GM18873 (cell line): ENCODE results near the gene PRKCA.
"Not testable (repeated sequence)": the region's sequence is repeated elsewhere in the genome, so short reads cannot be mapped to it uniquely, and the experiment has no call there.

ENCODE experiments used
- ATAC-seq: cut with Tn5 transposase; IDR thresholded peaks from one replicate; pipeline ENCODE4 v1.9.1; 2021; ENCODE audit warnings: mild to moderate bottlenecking, moderate library complexity, moderate number of reproducible peaks; ENCODE audit not compliant: unreplicated experiment, low FRiP score

The PRKCA gene

DNA sequence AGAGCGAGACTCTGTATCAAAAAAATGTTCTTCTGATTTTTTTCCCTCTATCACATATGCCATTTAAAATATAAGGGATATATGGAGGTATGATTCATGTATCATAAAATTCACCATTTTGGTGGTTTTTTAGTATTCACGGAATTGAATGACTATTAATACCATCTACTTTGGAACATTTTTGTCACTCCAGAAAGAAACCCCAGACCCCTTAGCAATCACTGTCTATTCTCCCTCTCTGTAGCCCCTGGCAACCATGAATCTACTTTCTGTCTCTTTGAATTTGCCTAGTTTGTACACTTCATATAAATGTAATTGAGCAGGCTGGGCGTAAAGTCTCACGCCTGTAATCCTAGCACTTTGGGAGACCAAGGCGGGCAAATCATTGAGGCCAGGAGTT is 75.9 kb downstream of the PRKCA start:
- ATAC-seq = no peak

DNA sequence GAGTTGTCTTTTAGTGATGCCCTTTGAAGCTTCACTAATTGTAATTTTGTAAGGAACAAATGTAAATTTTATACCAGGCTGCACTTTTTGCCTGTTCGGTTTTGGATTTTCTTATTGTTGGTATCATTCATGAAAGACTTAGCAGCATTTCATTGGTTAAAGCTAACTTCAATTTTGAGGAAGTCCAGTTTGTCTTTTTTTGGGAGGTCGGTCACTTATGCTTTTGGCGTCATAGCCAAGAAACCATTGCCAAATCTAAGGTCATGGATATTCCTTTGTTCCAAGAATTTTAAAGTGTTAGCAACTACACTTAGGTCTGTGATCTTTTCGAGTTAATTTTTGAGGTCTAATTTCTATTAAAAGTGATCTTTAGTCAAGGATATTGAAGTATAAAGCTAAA is 77.1 kb downstream of the PRKCA start:
- ATAC-seq = no peak

DNA sequence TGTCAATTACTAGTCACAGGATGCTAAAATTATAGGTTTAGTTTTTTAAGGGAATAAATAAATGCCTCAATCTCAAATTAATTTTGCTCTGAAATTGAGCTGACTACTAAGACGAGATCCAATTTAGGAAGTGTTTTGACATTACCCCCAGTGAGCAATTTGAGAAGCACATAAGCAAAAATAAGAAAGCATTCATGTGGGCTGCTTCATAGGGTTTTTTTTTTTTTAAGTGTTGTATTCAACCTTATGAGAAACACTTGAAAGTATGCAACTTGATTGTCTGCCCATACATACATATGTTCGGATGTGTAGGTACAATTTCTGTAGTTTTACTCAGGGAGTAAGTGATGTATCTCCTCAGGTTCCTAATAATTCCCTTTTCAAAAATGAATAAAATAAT is 77.6 kb downstream of the PRKCA start:
- ATAC-seq = no peak

DNA sequence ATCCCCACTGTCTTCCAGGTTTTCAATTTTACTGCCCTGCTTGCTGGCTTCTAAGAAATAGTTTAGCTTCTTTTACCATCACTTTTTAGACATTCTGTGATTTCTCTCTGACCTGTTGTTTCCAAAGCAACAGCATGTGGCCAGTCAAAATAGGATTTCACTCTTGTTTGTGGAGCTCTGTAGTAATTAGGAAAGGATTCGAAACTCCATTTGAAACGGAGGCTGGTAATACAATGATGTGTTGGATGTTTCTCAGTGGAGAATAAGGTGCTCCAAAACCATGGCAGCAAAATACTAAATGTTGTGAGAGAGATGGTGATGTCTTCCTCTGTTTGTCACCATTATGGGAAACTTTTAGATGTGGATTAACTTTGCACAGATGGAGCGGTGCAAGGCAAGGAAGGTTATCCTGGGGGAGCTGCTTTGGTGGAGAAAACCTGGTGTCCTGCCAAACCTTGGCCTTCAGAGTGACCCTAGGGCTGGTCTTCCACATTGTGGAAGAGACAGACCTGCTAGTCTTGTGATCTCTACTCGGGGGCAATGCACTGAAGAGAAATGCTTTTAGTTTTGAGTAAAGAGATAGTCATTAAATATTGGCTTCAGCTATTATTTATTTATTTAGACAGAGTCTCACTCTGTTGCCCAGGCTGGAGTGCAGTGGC is 79.4 kb downstream of the PRKCA start:
- no peak for ATAC-seq

DNA sequence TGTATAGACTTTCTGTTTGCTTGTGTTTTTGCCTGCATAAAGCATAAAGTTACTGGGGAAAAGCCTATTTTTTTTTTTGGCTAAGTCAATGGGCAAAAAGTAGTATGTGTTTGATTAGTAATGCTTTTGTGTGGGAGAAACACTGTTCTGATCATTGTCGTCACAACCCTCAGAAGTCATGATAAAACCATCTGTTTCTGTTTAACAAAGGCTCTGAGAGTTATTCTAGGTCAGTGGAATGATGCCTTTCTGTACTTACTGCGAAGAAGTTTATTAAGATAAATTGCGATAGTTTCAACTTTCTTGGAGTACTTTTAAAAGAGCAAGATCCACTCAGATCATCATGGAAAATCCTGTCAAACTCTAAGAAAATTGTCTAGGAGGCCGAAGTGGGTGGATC is 80.9 kb downstream of the PRKCA start:
- no peak for ATAC-seq

DNA sequence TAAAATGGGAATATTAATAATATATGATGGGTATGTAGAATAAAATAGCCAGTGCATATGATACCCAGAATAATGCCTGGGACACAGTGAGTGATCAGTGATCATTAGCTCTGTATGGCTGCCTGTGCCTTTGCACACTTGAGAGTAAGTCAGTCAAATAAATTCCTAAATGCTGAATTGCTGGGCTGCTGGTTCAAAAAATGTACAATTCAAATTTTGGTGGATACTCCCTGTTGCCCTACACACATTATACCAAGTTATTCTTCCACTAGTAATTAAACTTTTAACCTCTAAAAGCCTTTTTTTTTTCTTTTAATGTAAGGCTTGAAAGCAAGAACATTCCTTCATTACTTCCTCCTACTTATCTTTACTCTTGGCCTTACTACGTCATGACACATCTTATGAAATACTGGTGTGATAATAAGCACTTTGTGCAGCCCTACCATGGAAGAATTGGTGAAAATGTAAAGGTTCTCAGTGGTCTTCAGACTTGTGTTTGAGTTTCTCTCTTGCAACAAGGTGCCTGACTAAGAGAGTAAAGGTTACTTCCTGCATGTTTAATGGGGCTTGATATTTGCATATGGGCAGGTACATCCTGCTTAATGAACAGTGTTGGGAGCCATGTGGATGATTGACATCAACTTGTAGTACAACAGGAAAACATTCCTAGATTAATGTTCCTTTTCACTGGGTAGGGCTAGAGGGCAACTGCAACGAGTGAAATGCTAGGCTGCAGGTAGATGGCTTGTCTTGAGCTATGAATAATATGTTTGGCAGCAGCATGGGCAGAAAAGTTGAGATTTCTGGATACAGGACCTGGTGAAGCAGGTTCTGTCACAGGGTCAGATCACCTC is 84.3 kb downstream of the PRKCA start:
- ATAC-seq = no peak

DNA sequence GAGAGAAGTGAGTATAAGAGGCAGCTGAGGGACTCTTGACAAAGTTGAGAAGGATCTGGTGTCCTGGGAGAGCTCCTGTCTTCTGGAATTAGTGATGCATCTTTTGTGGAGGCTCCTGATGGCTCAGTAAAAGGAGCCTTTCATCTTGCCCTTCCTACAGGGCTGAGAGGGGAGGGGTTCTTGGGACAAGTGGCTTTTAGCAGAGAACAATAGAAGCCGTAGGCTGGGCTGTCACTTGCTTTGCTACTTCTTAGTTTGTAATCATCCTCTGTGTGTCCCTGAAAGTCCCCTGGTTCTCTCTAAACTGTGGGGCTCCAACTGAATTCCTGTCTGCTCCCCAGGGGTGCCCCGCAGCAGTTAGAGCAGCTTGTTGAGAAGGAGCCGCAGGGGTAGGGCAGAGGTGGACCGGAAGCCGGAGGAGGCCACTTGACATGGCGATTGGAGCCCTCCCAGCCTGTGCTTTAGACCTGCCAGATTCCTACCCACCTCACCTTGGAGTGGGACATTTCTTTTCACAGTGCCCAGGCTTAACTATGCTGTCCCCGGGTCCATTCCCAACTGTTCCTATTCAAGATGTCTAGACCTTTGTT is 85.1 kb downstream of the PRKCA start:
- no peak for ATAC-seq

DNA sequence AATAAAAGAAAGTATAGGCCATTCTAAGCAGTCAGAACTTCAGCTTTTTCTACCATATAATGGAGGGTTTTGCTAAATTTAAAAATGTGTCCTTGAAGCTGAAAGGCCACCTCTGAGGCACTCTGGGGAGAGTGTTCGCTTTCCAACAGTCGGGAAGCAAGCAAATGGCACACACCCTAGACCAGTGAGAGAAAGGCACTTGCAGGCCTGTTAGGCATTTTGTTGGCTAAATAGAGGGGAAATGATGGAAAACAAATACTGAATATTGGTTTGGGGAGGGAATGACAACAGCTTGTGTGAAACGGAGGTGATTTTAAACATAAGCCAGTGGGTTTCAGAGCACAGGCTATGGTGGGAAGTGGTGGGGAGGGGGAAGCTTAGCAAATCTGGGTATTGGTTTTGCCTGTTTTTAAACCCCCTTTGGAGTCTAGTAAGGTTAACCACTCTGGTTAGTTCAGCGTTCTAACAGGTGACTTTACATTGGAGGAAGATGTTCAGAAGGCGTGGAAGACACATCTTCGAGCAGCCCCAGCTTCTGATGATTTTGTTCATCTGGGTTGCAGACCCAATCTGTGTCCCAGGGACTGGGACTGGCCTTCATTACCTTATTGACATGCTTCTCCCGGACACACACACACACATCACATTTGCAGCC is 90.5 kb downstream of the PRKCA start:
- no peak for ATAC-seq

DNA sequence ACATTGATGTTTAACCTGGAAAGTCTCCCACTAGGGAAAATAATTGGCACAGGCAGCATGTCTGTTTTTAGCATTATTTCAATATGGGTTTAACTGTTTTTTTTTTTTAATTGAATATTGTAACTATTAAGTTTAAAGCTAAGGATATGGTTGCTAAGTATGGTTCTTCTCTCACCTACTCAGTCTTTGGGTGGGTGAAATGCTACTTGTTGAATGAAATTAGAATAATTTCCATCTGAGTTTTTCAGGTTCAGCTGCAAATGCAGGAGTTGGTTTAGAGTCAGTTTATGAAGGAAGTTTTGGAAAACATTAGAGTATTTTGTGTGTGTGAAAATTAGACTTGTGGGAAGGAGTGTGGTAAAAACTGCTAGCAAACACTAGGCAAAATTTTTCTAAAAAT is 93.5 kb downstream of the PRKCA start:
- ATAC-seq = no peak

DNA sequence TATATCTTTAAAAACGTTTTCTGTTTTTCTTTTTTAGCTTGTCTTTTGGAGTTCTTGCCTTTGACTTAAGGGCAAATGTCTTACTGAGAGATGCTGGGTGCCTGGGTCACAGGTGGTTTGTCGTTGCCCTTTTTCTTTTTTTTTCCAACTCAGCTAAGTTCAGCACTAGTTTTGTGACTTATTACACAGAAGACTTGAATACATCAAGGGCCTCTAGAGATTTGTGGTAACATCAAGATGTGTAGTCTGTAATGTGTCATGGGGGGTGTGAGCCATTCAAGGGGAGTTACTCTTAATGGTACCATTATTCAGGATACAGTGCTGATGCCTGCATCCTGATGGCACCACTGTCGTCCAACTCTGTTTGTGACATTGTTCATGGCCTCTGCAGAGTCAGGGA is 95.1 kb downstream of the PRKCA start:
- no peak for ATAC-seq

DNA sequence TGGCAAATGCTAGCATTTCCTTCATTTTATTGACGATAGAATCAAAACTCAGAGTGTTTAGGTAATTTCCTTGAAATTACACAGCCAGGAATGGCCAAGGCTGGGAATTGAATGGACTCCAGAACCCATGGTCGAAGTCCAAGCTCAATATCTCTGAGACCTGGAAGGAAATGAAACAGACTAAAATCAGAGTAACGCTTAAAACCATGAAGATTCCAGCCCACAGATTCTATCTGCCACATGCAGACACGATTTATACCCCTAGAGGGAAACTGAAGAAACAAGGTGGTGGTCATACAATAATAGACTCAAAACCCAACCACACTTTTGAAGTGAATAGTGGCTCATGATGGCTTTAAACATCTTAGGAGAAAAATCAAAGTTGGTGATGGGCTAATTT is 95.6 kb downstream of the PRKCA start:
- no peak for ATAC-seq

DNA sequence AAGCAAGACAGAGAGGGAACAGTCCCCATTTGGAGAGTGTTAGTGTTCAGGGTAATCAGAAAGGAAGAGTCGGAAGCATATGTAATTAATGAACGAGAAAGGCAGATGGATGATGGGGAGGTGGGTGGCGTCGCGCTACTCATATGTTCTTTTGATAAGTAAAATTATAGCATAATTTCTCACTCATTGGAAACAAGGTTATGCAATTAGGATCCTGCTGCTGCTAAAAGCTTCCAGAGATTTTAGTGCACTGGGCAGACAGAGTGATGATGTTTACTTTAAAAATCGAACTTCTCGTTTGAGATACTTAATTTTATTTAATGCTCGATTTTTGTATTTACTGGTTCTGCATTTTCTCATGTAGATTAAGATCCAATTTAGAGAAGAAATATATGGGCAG is 96.2 kb downstream of the PRKCA start:
- ATAC-seq = no peak

DNA sequence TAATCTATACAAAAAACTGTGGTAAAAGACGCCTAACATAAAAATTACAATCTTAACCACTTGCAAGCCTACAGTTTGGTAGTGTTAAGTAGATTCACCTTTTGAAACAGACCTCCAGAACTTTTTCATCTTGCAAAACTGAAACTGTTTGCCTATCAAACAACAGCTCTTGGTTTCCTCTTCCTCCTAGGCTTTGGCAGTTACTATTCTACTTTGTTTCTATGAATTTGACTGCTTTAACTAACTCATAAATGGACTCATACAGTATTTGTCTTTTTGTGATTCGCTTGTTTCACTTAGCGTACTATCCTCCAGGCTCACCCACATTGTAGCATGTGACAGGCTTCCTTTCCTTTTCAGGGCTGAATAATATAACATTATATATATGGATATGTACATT is 97.0 kb downstream of the PRKCA start:
- ATAC-seq = no peak

DNA sequence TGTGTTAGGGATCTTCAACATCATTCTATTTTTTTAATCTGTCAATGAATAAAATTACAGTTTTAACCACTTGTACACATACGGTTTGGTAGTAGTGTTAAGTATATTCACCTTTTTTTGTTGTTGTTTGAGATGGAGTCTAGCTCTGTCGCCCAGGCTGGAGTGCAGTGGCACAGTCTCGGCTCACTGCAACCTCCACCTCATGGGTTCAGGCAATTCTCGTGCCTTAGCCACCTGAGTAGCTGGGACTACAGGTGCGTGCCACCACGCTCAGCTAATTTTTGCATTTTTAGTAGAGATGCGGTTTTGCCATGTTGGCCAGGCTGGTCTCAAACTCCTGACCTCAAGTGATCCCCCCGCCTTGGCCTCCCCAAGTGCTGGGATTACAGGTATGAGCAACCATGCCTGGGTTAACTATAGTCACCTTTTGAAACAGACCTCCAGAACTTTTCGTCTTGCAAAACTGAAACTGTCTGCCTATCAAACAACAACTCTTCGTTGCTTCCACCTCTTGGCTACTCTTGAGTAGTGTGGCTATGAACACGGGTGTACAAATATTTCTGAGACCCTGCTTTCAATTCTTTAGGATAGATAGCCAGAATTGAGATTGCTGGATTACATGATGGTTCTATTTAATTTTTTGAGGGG is 97.8 kb downstream of the PRKCA start:
- ATAC-seq = not testable (repeated sequence)

DNA sequence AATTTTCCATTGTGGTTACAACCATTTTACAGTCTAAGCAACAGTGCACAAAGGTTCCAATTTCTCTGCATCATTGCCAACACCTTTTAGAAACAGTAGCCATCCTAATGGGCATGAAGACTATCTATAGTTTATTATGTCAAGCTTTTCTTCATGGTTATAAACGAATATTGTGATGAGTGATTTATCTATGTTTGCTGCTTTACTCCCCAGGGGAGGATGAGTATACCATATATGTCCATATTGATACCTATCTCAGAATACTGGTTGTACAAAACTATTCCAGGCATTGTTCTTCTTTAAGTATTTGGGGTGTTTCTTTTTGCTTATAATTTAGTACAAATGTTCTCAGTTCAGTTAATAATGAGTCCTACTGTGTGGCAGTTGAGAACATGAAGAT is 98.3 kb downstream of the PRKCA start:
- no peak for ATAC-seq

DNA sequence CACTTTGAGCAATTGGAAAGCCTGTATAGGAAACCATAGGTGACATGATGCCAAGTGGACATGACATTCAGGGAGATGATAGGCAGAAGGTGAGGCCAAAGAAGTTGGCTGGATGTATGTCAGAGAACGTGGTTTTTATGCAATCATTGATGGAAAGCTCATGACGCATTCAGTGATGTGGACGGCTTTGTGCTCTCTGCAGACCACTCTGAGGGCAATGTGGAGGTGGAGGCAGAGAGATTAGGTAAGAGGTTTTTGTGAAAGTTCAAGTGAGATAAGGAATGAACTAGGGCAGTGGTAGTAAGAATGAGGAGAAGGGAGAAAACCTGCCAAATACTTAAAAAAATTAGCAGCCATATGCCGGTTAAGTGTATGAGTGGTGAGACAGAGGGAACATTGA is 99.0 kb downstream of the PRKCA start:
- no peak for ATAC-seq

DNA sequence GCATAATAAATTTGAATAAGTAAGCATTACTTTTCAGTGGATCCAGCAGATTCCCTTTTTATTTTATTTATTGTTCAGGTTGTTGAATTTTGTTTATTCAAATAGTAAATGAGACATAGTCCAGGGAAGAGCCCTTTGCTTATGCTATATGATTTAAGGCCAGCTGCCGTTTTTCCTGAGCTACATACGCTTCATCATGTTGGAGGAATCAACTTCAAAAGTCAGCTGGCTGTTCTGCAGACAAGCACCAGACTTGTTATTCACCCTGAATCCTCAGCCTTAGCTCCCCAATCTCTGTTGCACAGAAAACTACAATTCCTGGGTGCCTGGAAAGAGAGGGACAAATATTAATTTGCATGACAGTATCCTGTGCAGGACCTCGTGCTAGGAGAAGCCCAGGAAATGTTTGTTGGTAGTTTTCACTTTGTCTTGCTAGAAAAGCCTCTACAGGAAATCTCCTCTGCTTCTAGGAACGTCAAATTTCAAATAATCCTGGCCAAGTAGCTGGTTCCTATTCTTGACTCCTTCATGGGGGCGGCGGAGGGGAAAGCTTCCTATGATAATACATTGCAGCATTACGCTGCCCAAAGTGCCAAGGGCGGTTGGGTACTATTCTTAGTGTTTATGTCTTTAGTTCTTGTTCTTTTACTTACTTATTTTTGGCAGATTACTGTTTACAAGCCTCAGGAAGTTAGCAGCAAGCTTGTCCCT is 101.6 kb downstream of the PRKCA start:
- ATAC-seq = no peak

DNA sequence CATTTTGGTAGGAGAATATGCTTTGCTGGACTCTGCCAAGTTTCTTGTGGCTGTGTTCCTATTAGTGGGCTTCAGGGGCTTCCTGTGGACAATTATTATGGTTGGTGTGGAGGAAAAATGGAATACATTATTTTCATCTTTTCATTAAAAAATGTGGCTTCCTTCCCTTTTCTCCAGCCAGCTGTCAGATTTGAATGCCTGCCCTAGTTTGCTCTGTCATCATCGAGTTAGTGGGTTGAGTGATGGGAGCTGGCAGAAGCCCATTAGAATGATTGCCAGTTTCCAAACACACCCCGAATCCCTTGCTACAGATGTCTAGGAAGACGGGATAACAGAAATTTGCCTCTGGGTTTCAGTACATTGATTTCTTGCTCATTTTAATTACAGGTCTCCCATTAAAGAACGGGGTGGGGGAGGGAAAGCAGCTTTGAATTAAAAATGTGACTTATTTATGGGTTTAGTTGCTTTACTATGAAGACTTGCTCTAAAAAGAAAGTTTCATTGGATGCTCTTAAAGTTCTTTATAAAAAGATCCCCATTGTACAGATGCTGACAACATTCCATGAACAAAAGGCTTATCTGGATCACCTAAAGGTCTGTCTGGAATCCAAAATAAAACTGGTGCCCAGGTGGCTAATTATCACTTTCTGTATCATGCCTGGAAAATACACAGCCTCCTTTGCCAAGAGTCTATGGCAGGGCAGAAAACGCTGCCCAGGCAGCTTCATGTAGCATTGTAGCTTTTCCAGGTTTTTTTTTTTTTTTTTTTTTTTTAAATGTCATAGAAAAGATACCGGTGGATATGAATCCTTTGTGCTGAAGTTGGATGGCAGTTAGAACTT is 103.6 kb downstream of the PRKCA start:
- no peak for ATAC-seq
